Colonic mucosa (tissue), 4 donors: Measurements from ENCODE around the gene SLC25A21. TPM values are rescaled to one million over a fixed set of nuclear protein-coding genes. Genes with fewer than 3 reads are reported as not detected.

Experiments used
- DNase-seq: peaks from one replicate; pipeline ENCODE4 v3.0.0-alpha.2; 2020
- H3K27ac ChIP-seq: fragments of 200-600 bp; one replicate; pipeline ENCODE4 v1.8.0; 2021
- H3K27me3 ChIP-seq: fragments of 200-600 bp; one replicate; pipeline ENCODE4 v1.8.0; 2021
- H3K36me3 ChIP-seq: fragments of 200-600 bp; one replicate; pipeline ENCODE4 v1.8.0; 2021
- H3K4me1 ChIP-seq: fragments of 200-600 bp; one replicate; pipeline ENCODE4 v1.8.0; 2021; ENCODE audit warnings: mild to moderate bottlenecking
- H3K4me3 ChIP-seq: fragments of 200-600 bp; one replicate; pipeline ENCODE4 v1.8.0; 2021
- H3K9ac ChIP-seq, 2 donors: one replicate each; pipeline ENCODE4 v1.7.0; 2013; ENCODE audit warnings: control low read depth in 2 of 2, low read depth in 2 of 2, low read length in 2 of 2
- H3K9me3 ChIP-seq: fragments of 200-600 bp; one replicate; pipeline ENCODE4 v1.8.0; 2021
- intact Hi-C: fragments of 100-400 bp; cut with DNase I; formaldehyde crosslinking; loops from one replicate; pipeline ENCODE4 v1.14.1; 2022
- total RNA-seq, 2 donors: library from RNA; stranded (reverse); fragmentation: NEBNext Ultra II Directional in 1 of 2; extraction: Animal tissue kit (Norgen Biotek cat#: 25700) in 1 of 2; gene quantifications; one replicate each; pipeline ENCODE4 v1.2.1, GENCODE V29; 2021
- TF ChIP-seq, protein P1 (sequence below): fragments of 200-600 bp; IDR thresholded peaks from one replicate; pipeline ENCODE4 v1.8.0; 2022; ENCODE audit warnings: antibody characterized with exemption, mild to moderate bottlenecking
- donor health status: healthy.
- donor health status: DM: no; HTN: no; CAD: no.
- donor health status: DM: no; HTN: no; CAD: no.

SLC25A21 gene
- total RNA-seq, 2 donors from 2014 or later = 0.77 to 0.82 TPM

DNA sequence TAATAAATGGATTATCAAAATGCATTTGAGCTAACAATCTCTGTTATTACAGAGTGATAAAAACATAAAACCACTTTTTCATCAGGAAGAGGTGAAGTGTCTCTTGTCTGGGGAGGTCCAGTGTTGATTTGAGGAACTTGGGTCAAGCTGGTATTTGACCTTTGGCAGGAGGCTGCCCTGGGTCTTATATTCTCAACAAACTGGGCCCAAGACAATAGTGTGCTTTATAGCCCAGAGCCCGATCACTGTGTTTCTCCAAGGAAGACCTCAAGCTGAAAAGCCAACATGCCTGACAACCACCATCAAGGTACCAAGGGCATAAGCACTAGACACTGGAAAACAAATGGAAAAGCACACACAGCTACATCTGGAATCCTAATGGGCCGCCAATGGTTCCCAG, 137.0 kb downstream of the SLC25A21 start:
- Histone ChIP-seq H3K9me3 (no peaks in the 10 kb centered on the region), H3K36me3 (no peaks in the 10 kb centered on the region), H3K9ac (no peak overlapping the region), H3K27me3 (no peaks in the 10 kb centered on the region), H3K4me3 (no peak overlapping the region), H3K27ac (no peak overlapping the region), H3K4me1 (no peaks in the 10 kb centered on the region)
- TF ChIP-seq, protein P1, sequence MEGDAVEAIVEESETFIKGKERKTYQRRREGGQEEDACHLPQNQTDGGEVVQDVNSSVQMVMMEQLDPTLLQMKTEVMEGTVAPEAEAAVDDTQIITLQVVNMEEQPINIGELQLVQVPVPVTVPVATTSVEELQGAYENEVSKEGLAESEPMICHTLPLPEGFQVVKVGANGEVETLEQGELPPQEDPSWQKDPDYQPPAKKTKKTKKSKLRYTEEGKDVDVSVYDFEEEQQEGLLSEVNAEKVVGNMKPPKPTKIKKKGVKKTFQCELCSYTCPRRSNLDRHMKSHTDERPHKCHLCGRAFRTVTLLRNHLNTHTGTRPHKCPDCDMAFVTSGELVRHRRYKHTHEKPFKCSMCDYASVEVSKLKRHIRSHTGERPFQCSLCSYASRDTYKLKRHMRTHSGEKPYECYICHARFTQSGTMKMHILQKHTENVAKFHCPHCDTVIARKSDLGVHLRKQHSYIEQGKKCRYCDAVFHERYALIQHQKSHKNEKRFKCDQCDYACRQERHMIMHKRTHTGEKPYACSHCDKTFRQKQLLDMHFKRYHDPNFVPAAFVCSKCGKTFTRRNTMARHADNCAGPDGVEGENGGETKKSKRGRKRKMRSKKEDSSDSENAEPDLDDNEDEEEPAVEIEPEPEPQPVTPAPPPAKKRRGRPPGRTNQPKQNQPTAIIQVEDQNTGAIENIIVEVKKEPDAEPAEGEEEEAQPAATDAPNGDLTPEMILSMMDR = no peak
- intact Hi-C loops = no loop called here
- no peak for DNase-seq

DNA sequence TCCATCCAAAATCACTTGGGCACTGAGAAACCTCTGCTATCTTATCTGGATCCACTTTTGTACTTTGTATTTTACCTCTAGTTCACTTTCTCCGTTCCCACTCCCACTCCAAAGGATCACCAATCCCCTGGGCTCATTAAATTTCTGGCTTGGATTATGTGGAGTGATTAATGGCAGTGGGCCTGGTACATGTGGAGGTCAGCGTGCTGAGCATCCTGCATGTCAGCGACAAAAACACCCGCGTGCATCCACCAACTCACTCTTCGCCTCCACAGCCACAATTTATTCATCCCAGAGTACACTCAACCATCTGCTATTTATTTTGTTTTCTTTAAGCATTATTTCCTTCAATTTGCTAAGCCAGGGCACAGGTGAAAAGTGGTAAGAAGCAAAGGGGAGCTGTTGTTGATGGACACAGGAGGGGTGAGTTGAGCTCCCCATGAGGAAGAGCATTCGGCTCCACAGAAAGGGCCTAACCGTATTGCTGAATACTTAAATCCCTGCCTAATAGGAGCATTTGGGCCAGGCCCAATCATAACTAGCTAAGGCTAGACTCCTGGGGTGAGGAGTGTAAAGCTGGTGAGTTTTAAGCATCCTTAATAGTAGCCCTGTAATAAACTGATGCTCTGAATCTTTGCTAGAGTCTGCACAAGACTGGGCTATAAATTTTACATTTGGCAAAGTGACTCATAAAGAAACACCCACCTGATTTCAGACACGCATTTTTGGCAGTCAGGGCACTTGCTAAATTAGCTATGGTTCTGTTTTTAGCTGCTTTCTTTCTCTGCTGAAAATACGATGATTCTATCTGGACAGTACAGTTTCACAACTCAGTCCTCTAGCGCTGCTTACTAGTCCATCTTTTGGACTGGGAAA, 137.8 kb downstream of the SLC25A21 start:
- TF ChIP-seq, protein P1 = no peak
- no peaks in the 10 kb centered on the region for H3K27me3 ChIP-seq
- intact Hi-C loops = no loop called here
- DNase-seq = no peak
- no peak overlapping the region for H3K4me3 ChIP-seq
- no peak overlapping the region for H3K9ac ChIP-seq
- H3K36me3 ChIP-seq = no peaks in the 10 kb centered on the region
- H3K4me1 ChIP-seq = no peaks in the 10 kb centered on the region
- no peaks in the 10 kb centered on the region for H3K9me3 ChIP-seq
- no peak overlapping the region for H3K27ac ChIP-seq

GRCh38 chr14:37032863-37033262, 139.5 kb downstream of the SLC25A21 start:
- no peaks in the 10 kb centered on the region for H3K9me3 ChIP-seq
- H3K36me3 ChIP-seq = no peaks in the 10 kb centered on the region
- no peaks in the 10 kb centered on the region for H3K4me1 ChIP-seq
- H3K27me3 ChIP-seq = no peaks in the 10 kb centered on the region
- no peak overlapping the region for H3K4me3 ChIP-seq
- H3K27ac ChIP-seq = no peak overlapping the region
- H3K9ac ChIP-seq = no peak overlapping the region
- intact Hi-C loops = no loop called here
- no peak for DNase-seq
- TF ChIP-seq, protein P1 = no peak

- DNase-seq = no peak
- H3K36me3 ChIP-seq = no peaks in the 10 kb centered on the region
- no peaks in the 10 kb centered on the region for H3K9me3 ChIP-seq
- no peak overlapping the region for H3K9ac ChIP-seq
- TF ChIP-seq, protein P1 = no peak
- H3K27ac ChIP-seq = no peak overlapping the region
- H3K4me1 ChIP-seq = no peaks in the 10 kb centered on the region
- no peaks in the 10 kb centered on the region for H3K27me3 ChIP-seq
- H3K4me3 ChIP-seq = no peak overlapping the region
- intact Hi-C loops = no loop called here
Observed at GRCh38 chr14:37027188-37027824, 145.1 kb downstream of the SLC25A21 start.

DNA sequence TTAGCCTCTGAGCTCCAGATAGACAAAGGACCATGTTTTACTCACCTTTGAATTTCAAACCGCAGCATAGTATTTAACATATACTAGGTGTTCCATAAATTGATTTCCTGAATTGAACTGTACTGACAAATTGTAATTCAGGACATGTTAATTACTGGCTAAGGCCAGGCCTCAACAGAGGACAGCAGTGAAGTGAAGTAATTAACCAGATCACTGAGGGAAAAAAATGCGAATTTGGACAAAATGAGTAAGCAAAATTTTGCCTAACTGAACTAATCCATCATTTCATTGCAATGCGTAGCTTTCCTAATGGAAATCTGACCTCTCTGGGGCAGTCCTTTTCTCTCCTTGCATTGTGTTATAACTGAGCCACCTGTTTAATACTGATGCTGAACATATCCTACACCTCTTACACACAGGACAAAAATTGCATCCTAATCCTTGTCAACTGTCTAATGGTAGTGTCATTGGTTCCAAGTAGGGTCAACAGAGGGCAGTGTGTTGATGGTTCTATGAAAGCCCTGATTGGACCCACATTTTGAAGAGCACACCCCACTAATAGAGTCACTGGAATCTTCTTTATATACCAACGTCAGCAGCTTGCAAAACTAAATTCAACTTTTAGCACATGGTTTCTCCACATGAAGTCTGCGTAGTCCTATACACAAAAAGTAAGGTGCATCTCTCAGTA, 148.4 kb downstream of the SLC25A21 start:
- TF ChIP-seq, protein P1 = no peak
- H3K9me3 ChIP-seq = no peaks in the 10 kb centered on the region
- H3K27me3 ChIP-seq = no peaks in the 10 kb centered on the region
- no peak overlapping the region for H3K4me3 ChIP-seq
- H3K4me1 ChIP-seq = no peaks in the 10 kb centered on the region
- no peak for DNase-seq
- H3K27ac ChIP-seq = no peak overlapping the region
- no peak overlapping the region for H3K9ac ChIP-seq
- intact Hi-C loops = no loop called here
- H3K36me3 ChIP-seq = no peaks in the 10 kb centered on the region
